Measurements from ENCODE around the gene LURAP1L. TPM values are rescaled to one million over a fixed set of nuclear protein-coding genes. Genes with fewer than 3 reads are reported as not detected.

Gene LURAP1L
- total and polyA plus RNA-seq, 2 of the 4 experiments (the other 2 are of a cell fraction): 6.1 to 10.6 TPM

- TF ChIP-seq USF2 (IDR thresholded peaks at IDR 0.05; ENCODE audit: low read depth, low read length): no peak
Measured at GRCh38 chr9:12775679-12776512, 1.1 kb downstream of the LURAP1L start (continued).

- no TSS peak for BruUV-seq (replicated peaks)
Measured at GRCh38 chr9:12776513-12777055, 1.8 kb downstream of the LURAP1L start.

More at GRCh38 chr9:12776513-12777055, 1.8 kb downstream of the LURAP1L start:
- H3K79me1 ChIP-seq (ENCODE audit: low read depth in 1 of 2, low read length in 2 of 2): peaks cover 9 to 26% of the 10 kb centered on the region in 2 experiments; a peak in 3 of 4 replicates
- peak; percentile 9 for ATAC-seq (ENCODE audit: low read depth)
- peak overlapping the region; percentile 93 for H3K18ac ChIP-seq (ENCODE audit: low read depth, low read length)
- peak overlapping the region; percentile 79 for H2AK9ac ChIP-seq (replicated peaks; ENCODE audit: low read depth, low read length, poor library complexity)
- H4K20me1 ChIP-seq (ENCODE audit: insufficient read depth, low read length): no peaks in the 10 kb centered on the region
- H3K4me1 ChIP-seq (ENCODE audit: control insufficient read depth, insufficient read depth, low read length): peaks cover 5% of the 10 kb centered on the region
- peak overlapping the region; percentile 37; the same call in 1 of the 3 replicates for H2BK15ac ChIP-seq (ENCODE audit: low read depth, low read length)
- in situ Hi-C loops (cut with MboI; ENCODE audit: low sequenced_read_pairs) (no loop called here), intact Hi-C loops (cut with micrococcal nuclease) (loop anchor here (1.0 to 5.0 kb wide), 4 partner anchors 38 to 256 kb away; no protein-coding TSS in a partner anchor), dilution Hi-C loops (cut with HindIII; ENCODE audit: low sequenced_read_pairs, unreplicated experiment) (no loop called here)
- peak overlapping the region; percentile 96 for H4K5ac ChIP-seq (ENCODE audit: low read depth, low read length)
- TF ChIP-seq CHD1 (IDR thresholded peaks at IDR 0.05; ENCODE audit: low read depth, low read length) (0 out of 2 replicates have a peak, but pooled peaks have one; percentile 57), MXI1 (IDR thresholded peaks at IDR 0.05; ENCODE audit: borderline replicate concordance, low read depth, low read length) (0 out of 2 replicates have a peak, but pooled peaks have one; percentile 57), ELK1 (IDR thresholded peaks at IDR 0.05; ENCODE audit: borderline replicate concordance, low read depth, low read length) (no peak)
- no peaks in the 10 kb centered on the region for H3K27me3 ChIP-seq (ENCODE audit: control insufficient read depth, insufficient read depth, low read length)
- H3K9me1 ChIP-seq (ENCODE audit: insufficient read depth, low read length): peaks cover 6% of the 10 kb centered on the region; the same call in 1 of the 2 replicates
- peak overlapping the region; percentile 16; the same call in 1 of the 2 replicates for H2AK5ac ChIP-seq (ENCODE audit: low read depth, low read length)
- 0% methylated on average over 2 of the region's 8 CpGs; no CpG with 5 or more reads in 1 of the 2 experiments for WGBS, 2 experiments (ENCODE audit: extremely low coverage in 2 of 2, insufficient read length in 1 of 2)
- peak overlapping the region; percentile 78 for H2BK120ac ChIP-seq (ENCODE audit: low read depth, low read length)
- peak overlapping the region; percentile 90 for H3K4me2 ChIP-seq (ENCODE audit: low read depth, low read length)
- H3K4me3 ChIP-seq (ENCODE audit: insufficient read depth, low read depth, low read length): peak overlapping the region; percentile 91
- no peaks in the 10 kb centered on the region for H3K9me3 ChIP-seq (ENCODE audit: control insufficient read depth, insufficient read depth, low read length)
- H4K8ac ChIP-seq (ENCODE audit: low read depth in 2 of 2, low read length in 2 of 2): peak overlapping the region; percentile 14 to 87; a peak in 3 of 4 replicates
- DNase-seq: peak; percentile 63
- peak overlapping the region; percentile 82 for H2BK5ac ChIP-seq (ENCODE audit: low read depth, low read length, poor library complexity, severe bottlenecking)
- H2AFZ ChIP-seq (replicated peaks; ENCODE audit: low read length, poor library complexity): peak overlapping the region; percentile 95
- peak overlapping the region; percentile 87 for H3K14ac ChIP-seq (replicated peaks; ENCODE audit: low read depth, low read length)
- H3K56ac ChIP-seq (ENCODE audit: extremely low read depth, insufficient read depth, low read length): peak overlapping the region; percentile 91
- peak overlapping the region; percentile 87 for H4K91ac ChIP-seq (ENCODE audit: insufficient read depth, low read depth, low read length)
- ChIA-PET CTCF (interaction anchor here (0.9 to 2.6 kb wide), 12 partner anchors 21 to 123 kb away, joined by 3 to 8 read pairs (median 4); no protein-coding TSS in a partner anchor), POLR2A (ENCODE audit: unreplicated experiment) (interaction anchor here (0.8 to 2.1 kb wide), 5 partner anchors 38 to 108 kb away, joined by 3 to 13 read pairs (median 3); no protein-coding TSS in a partner anchor)
- H3K36me3 ChIP-seq (ENCODE audit: control insufficient read depth, insufficient read depth, low read length): peaks cover 5% of the 10 kb centered on the region; the same call in 1 of the 2 replicates
- peak overlapping the region; percentile 96 for H3K27ac ChIP-seq (ENCODE audit: insufficient read depth, low read length)
- peak overlapping the region; percentile 98 for H3K9ac ChIP-seq (ENCODE audit: low read depth, low read length)
- H2BK20ac ChIP-seq (ENCODE audit: low read depth, low read length): peak overlapping the region; percentile 81; the same call in 1 of the 2 replicates
- H3K23ac ChIP-seq (ENCODE audit: low read depth, low read length): peak overlapping the region; percentile 83
- peak overlapping the region; percentile 90 for H3K4ac ChIP-seq (ENCODE audit: low read depth, low read length)

All from IMR-90 (cell line).